ENCODE data around the gene MARCHF2.

MARCHF2 gene

DNA sequence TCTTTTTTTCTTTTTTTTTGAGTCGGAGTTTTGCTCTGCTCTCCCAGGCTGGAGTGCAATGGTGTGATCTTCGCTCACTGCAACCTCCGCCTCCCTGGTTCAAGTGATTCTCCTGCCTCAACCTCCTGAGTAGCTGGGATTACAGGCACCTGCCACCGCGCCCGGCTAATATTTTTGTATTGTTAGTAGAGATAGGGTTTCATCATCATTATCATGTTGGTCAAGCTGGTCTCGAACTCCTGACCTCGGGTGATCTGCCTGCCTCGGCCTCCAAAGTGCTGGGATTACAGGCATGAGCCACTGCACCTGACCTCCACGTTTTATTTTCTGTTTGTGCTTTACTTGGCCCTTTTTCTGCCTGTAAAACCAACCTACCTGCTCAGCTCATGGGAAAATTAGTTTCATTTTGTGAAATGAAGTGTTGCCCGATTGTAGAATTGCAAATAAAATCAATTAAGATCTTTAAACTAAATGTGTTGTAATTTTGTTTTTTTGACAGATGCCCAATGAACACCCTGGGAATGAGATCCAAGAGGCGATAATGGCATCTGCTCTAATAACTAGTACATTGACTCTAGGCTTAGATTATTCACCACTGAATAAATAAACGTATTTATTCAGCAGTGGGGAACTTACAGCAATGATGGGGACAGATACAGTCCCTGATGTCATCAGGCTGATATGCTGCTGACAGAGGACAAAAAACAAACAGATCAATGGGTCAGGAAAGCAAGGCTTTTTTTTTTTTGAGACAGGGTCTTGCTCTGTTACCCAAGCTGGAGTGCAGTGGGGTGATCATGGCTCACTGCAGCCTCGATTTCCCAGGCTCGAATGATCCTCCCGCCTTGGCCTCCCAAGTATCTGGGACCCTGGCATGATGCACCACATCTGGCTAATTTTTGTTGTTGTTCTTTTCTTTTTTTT, 25.2 kb upstream of the MARCHF2 start:
- no peak for DNase-seq (ENCODE audit: low read depth)

- DNase-seq (ENCODE audit: low read depth) = no peak
These were observed 24.5 kb upstream of the MARCHF2 start for GRCh38 chr19:8388612-8388958.

DNA sequence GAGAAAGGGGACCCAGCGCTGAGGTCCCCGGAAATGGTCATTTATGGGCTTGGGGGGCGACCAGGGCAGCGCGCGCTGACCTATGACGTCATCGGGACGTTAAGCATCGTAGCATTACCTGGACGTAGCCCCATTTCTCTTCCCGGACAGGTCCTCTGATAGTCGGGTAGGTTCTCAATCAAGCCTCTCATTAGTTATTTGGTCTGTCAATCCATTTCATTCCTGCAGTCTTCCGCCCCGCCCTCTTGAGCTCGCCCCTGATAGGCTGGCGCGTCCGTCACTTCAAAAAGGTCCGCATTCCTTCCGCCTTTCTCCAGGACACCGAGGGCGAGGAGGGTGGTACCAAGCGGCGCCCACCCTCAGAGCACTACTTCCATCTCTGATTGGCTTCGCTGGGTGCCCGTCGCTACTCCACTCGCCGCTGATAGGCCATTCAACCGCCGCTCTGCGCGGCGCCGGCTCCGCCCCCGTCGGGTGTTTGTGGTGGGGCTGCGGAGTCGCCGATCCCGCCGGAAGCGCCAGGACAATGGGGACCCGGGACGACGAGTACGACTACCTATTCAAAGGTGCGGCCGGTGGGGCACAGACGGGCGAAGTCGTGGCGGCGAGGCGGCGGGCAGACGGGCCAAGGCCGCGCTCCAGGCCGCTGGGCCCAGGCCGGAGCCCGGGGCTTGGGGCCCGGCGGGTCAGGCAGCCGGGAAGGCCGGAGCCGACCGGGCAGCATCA, 23.1 kb upstream of the MARCHF2 start, which contains the start of gene RAB11B:
RAB11B (plus strand) TSS at position 470 of the 726 bp plus-strand sequence; CDS start at position 527, 57 bp downstream.
- peak; percentile 96 for DNase-seq (ENCODE audit: low read depth)

DNA sequence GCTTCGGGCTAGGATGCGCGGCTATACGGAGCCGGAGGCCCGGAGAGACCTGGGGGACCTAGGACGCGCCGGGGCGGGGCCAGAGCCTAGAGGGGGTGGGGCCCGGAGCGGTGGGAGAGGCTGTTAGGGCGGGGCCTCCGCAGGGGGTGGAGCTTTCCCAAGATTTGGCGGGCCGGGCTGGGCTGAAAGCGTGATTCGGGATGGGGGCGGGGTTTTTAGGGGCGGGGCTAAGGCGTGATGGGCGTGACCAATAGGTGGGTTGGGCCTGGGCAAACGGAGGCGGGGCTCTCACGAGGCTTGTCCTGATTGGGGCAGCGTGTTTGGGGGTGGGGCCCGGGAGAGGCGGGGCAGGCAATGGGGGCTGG, 22.5 kb upstream of the MARCHF2 start:
- DNase-seq (ENCODE audit: low read depth) = peak; percentile 95

DNA sequence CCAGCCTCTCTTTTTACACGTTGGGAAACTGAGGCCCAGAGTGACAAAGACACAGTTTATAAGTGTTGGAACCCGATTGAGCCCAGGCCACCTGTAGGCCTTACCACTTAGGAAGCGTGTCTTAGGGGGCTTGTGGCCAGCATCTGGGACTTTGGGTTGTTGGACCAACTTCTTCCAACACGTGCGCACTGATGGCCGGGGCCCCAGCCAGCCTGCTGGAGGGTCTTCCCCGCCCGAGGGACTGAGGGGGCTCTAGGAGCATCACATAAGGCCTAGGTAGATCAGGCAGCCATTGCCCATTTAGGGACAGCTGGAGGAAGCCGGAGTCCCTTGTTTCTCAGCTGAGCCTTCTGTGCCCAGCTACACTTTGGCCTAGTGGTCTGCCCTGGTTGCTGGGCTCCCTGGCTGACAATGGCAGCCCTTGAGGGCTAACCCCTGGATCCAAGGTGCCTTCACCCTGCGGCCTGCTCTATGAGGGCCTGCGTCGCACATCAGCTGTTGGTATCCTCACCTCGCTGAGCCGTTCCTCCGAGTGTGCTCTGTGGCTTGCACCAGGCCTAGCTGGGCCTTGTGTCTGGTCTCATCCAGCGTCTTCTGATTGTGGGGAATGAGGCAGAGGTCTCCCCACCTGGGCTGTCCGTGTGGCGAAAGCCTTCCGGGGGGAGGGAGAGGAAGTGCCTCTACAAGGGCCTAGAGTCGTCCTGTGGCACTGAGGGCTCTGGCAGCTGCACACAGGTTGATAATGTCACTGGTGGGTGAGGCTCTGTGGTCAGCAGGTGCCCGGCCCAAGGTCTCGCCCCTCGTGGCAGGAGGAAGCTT, 21.7 kb upstream of the MARCHF2 start:
- DNase-seq (ENCODE audit: low read depth) = no peak

GRCh38 chr19:8392017-8392591, 21.0 kb upstream of the MARCHF2 start:
- no peak for DNase-seq (ENCODE audit: low read depth)

DNA sequence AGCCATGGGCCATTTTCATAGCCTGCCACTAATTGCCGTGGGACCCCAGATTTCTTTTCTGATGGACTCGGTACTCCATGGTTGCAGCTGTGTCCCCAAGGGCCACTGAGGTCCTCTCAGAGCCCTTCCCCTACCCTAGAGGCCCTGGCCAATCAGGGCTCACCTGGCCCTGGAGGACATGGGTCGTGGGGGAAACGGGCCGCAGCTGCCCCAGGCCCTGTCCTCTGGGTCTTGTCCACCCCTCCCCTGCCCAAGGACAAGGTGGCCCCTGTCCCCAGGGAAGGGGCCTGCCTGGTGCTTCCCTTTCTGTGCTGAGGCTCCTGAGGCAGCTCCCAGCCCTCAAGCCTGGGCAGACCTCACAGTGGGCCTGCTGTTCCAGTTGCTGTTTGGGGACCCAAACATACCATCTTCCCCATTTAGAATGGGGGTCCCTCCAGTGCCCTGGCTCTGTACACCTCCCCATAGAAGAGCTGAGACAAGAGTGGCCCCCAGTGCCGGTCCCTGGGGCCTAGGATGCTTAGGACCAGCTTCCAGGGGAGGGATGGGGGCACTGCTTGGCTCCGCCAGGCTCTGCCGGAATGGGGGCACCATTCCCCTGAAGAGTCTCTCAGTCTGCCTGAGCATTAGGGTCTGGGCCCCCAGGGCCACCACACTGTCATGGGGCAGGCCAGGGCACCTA, 19.8 kb upstream of the MARCHF2 start:
- DNase-seq (ENCODE audit: low read depth) = no peak

DNA sequence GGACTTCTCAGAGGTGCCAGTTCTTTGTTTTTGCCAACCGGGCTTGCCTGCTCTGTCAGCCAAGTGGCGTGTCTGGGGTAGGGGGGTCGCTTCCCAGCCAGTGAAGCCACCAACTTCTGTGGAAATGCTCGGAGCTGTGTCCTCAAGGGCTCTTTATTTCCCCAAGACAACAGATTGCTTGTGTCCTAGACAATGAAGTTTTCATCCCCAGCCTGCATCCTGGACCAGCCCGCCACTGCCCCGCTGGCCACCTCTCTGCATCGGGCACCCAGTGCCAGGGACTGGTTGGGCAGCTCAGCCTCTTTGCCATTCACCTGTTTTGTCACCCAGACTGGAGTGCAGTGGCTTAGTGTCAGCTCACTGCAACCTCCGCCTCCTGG, 19.2 kb upstream of the MARCHF2 start:
- no peak for DNase-seq (ENCODE audit: low read depth)

- no peak for DNase-seq (ENCODE audit: low read depth)
These were observed 17.5 kb upstream of the MARCHF2 start for GRCh38 chr19:8395621-8396082.

- no peak for DNase-seq (ENCODE audit: low read depth)
These were observed 16.9 kb upstream of the MARCHF2 start for GRCh38 chr19:8396185-8396562.

- DNase-seq (ENCODE audit: low read depth) = peak; percentile 65
These were observed 16.4 kb upstream of the MARCHF2 start for GRCh38 chr19:8396563-8397203.

GRCh38 chr19:8397271-8397670, 15.8 kb upstream of the MARCHF2 start:
- no peak for DNase-seq (ENCODE audit: low read depth)

DNA sequence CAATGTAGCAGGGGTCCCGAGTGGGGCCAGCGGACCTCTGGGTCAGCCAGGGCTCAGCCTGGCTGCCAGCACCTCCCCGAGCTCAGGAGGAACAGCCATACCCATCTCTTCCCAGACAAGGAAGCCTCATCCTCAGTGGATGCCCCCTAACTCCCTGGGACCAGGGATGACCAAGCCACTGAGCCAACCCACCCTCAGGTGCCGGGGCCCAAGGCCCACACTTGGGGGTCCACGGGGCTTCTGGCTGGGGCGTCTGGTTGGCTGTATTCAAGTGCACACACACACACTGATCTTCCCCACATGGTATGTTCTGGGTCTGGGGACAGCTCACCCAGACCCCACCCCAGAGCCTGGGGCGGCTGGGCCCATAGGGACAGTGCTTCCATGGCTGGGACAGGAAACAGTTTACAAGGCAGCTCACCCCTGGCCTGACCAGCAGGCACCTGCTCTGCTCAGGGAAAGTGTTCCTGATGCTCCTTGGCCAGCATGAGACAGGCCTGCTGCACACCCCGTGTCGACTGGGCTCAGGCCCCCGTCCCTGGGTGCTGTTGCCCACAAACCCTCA, 15.3 kb upstream of the MARCHF2 start:
- DNase-seq (ENCODE audit: low read depth) = no peak

GRCh38 chr19:8398311-8398771, 14.8 kb upstream of the MARCHF2 start:
- DNase-seq (ENCODE audit: low read depth) = no peak

DNA sequence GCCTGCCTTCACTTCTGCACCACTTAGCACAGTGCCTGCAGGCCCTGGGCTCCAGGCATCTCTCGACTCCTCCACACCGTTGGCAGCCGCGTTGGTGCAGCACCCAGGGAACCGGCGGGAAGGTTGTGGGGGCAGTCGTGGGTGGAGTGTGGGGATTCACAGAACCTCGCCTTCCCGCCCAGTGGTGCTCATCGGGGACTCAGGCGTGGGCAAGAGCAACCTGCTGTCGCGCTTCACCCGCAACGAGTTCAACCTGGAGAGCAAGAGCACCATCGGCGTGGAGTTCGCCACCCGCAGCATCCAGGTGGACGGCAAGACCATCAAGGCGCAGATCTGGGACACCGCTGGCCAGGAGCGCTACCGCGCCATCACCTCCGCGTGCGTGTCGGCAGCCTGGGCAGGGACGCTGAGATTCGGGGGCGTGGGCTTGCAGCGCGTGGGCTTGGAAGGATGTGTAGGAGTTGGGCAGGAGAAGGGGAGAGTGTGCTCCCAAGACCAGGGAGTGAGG, 13.4 kb upstream of the MARCHF2 start:
- no peak for DNase-seq (ENCODE audit: low read depth)

GRCh38 chr19:8401981-8402411, 11.1 kb upstream of the MARCHF2 start:
- DNase-seq (ENCODE audit: low read depth) = no peak

GRCh38 chr19:8403098-8403819, 9.8 kb upstream of the MARCHF2 start:
- no peak for DNase-seq (ENCODE audit: low read depth)

GRCh38 chr19:8403820-8404109, 9.3 kb upstream of the MARCHF2 start:
- DNase-seq (ENCODE audit: low read depth) = no peak

GRCh38 chr19:8404391-8405151, 8.5 kb upstream of the MARCHF2 start:
- no peak for DNase-seq (ENCODE audit: low read depth)

Data from activated T-cell treated with anti-CD3 and anti-CD28 coated beads for 48 hours (primary cell).